M059J (cell line): Measurements from ENCODE around the gene BCLAF3. TPM values are rescaled to one million over a fixed set of nuclear protein-coding genes. Genes with fewer than 3 reads are reported as not detected.

Experiments
- DNase-seq: peaks from one replicate; pipeline ENCODE4 v3.0.0-alpha.2; 2012; ENCODE audit warnings: low read depth
- total RNA-seq: library from RNA; depleted of rRNA; stranded (reverse); fragments of >200 nt; shearing (Covaris generic); gene quantifications from 2 replicates; pipeline ENCODE4 v1.2.3, GENCODE V29; 2014; rRNA removed

The BCLAF3 gene
- total RNA-seq, 1 experiment from 2014 or later, result 5.1 TPM

DNA sequence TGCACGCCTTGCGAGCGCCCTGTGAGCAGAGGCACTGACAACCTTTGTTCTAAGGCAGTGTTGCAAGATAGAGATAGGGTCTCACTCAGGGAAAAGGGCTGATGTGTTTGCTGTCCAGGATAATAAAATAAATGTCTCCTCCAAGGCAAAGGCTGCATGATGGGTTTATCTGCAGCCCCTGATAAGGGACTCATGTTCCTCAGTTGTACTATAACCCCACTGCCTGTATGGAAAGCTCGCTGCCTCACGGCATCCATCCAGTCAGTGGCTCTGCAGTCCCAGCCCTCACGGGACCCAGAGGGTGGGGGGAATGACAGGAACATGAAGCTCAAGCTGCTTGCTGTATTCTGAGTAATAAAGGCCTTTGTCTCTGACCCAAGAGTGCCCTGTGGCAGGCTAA is 22.6 kb downstream of the BCLAF3 start:
- no peak for DNase-seq

- no peak for DNase-seq
These were observed 24.8 kb downstream of the BCLAF3 start for GRCh38 chrX:19966056-19966455.

GRCh38 chrX:19964017-19964710 is 26.7 kb downstream of the BCLAF3 start:
- DNase-seq, result peak; percentile 43

GRCh38 chrX:19960913-19961312 is 29.9 kb downstream of the BCLAF3 start:
- no peak for DNase-seq

DNA sequence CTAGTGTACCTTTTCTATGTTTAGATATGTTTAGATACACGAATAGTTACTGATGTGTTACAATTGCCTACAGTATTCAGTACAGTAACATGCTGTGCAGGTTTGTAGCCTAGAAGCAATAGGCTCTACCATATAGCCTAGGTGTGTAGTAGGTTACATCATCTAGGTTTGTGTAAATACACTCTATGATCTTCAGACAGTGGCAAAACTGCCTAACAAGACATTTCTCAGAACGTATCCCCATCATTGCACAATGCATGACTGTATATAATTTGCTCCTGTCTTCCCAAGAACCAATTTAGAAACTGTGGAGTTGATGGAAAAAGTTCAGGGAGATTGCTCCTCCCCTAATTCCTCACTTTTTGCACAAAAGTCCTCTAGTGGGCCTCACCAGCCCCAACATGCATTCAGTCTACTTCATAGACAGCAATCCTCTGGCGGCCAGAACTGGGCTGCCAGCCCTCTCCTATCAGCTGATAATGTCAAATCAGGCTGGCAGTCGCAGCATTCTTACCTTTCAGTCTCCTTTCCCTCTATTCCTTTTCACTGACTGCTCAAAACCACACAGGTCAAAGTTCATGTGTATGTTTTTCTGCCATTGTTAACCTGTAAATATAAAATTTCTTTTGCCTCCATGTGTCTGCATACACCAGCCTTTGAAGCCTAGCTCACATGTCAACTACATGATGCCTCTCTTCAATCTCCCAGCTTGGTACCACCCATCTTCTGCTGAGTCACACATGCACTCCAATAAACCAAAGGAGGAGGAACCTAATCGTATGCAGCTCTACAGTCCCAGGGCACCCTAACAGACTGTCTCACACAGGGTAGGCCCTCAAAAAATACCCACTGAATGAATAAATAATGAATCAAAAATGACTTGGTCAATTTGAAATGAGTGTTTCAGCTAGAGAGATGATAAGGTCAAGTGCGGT is 32.0 kb downstream of the BCLAF3 start:
- DNase-seq, result peak; percentile 42

- peak; percentile 6 for DNase-seq
These were observed 33.9 kb downstream of the BCLAF3 start for GRCh38 chrX:19956923-19957322.

DNA sequence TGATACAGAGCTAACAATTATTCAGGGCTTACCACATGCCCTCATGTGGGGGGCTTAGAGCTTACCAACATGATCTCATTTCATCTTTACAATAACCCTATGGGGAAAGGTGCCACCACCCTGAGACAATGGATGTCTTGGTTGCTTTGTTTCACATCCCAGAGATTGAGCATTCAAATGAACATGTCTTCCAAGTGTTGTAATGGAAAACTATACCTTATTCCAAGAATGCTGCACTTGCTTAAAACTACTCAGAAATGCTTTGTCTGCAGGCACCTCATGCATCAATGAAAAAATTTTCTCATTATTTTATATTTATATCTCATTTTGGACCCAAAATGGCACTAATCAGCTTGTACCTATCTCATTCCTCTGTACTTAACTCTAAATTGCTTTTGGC is 34.6 kb downstream of the BCLAF3 start:
- DNase-seq, result no peak

- DNase-seq, result no peak
These were observed 35.6 kb downstream of the BCLAF3 start for GRCh38 chrX:19955306-19955705.

GRCh38 chrX:19954335-19955096 is 36.3 kb downstream of the BCLAF3 start:
- DNase-seq, result no peak

DNA sequence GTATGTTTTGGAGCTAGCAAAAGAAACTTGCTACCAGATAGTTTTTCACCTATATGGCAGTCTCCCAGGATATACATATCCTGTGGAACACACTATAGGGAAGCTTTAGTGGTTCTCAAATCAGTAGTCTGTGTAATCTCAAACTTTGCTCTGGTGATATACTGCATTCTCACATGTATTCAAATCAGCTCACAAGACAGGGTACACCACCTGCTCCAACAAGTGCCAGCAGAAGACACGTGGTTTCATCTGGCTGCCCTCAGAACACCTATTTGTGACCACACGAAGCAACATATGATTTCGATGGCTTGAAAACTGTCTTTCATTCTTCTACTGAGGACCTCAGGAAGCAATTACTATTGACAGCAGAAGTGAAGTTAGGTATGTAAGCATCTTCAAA is 37.7 kb downstream of the BCLAF3 start:
- DNase-seq, result no peak

DNA sequence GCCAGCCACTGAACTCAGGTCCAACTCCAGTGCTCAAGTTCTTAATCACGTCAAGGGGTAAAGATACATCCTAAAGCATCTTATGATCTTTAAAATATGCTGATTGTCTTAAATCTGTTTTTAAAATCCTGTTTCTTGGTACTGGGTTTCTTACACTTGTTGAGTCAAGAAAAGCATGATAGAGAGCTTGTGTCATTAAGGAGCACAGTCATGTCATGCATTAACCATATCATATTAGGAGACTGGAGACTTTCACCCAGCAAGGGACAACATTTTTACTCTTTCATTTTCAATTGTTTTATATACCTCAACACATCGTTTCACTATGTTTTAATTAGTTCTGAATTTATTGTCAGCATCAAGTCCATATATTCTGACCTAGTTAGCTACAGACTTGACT is 41.5 kb downstream of the BCLAF3 start:
- no peak for DNase-seq

GRCh38 chrX:19947612-19948011 is 43.2 kb downstream of the BCLAF3 start:
- no peak for DNase-seq

Other genes starting within 250 kb of the BCLAF3 start
- 35.7 and 42.7 TPM in 2 replicates for gene SH3KBP1, start 103.5 kb downstream of the BCLAF3 start, total RNA-seq
- 0.74 and 1.4 TPM in 2 replicates for gene MAP7D2, start 125.8 kb upstream of the BCLAF3 start, total RNA-seq
- 33.0 and 56.4 TPM in 2 replicates for gene EIF1AX, start 150.8 kb upstream of the BCLAF3 start, total RNA-seq